ENCODE measurements around the gene HSF2BP.
"Not testable (repeated sequence)": the region's sequence is repeated elsewhere in the genome, so short reads cannot be mapped to it uniquely, and the experiment has no call there.

HSF2BP gene

GRCh38 chr21:43479197-43479596, 180.1 kb downstream of the HSF2BP start:
- not testable (repeated sequence) for H3K27me3 Mint-ChIP-seq (ENCODE audit: low read depth); H3K27ac Mint-ChIP-seq; H3K4me3 Mint-ChIP-seq; H3K9me3 Mint-ChIP-seq; H3K36me3 Mint-ChIP-seq (ENCODE audit: low read depth); H3K4me1 Mint-ChIP-seq
